GM12878 (cell line): Measurements from ENCODE around the gene DZIP1L. TPM values are rescaled to one million over a fixed set of nuclear protein-coding genes. Genes with fewer than 3 reads are reported as not detected.

ENCODE experiments used
- ATAC-seq: fragments of 200-7000 bp; cut with Tn5 transposase; 3 replicates; pipeline ENCODE4 v1.9.1; 2020; ENCODE audit warnings: mild to moderate bottlenecking, moderate library complexity
- BruUV-seq: library from RNA; stranded (reverse); fragments of 400-500 nt; replicated peaks from 2 replicates; lab custom pipeline; 2021; lab: Mats Ljungman, UMichigan
- CTCF ChIA-PET: fragments of 300-600 bp; sonication (Branson Sonifier 250); formaldehyde crosslinking; extraction: SDS; loops from one replicate; lab custom pipeline; 2021; ENCODE audit warnings: inconsistent platforms; lab: Yijun Ruan, JAX
- POLR2A ChIA-PET: fragments of 350-600 bp; formaldehyde crosslinking; extraction: SDS; loops from one replicate; lab custom pipeline; 2021; ENCODE audit warnings: inconsistent platforms; lab: Charles Lee
- RAD21 ChIA-PET: fragments of 300-600 bp; sonication (Branson Sonifier 250); formaldehyde crosslinking; loops from one replicate; lab custom pipeline; 2023; ENCODE audit warnings: antibody characterized with exemption; ENCODE audit not compliant: unreplicated experiment; lab: Charles Lee
- SMC1A ChIA-PET: fragments of 300-600 bp; sonication (Branson Sonifier 250); formaldehyde crosslinking; loops from one replicate; lab custom pipeline; 2023; ENCODE audit not compliant: unreplicated experiment, uncharacterized antibody; lab: Charles Lee
- DNase-seq: peaks from one replicate; pipeline ENCODE4 v3.0.0-alpha.2; 2011; ENCODE audit warnings: low read depth, low spot score
- FAIRE-seq: peaks from 3 replicates; lab custom pipeline; 2011; peaks lifted over from hg19 to GRCh38; lab: Jason Lieb, UNC
- H2AFZ ChIP-seq: 2 replicates; pipeline ENCODE4 v1.6.0; 2011; ENCODE audit warnings: low read depth, low read length, control low read depth; ENCODE audit not compliant: control insufficient read depth
- H3K27ac ChIP-seq: 2 replicates; pipeline ENCODE4 v1.5.1; 2011; ENCODE audit warnings: control low read depth; ENCODE audit not compliant: control insufficient read depth, insufficient read depth
- H3K27me3 ChIP-seq, 2 experiments: replicated peaks in 1 of 2; 2 replicates each; pipeline versions ENCODE4 v1.6.0 to v1.6.1; 2011; ENCODE audit warnings: low read length in 1 of 2; ENCODE audit not compliant: control insufficient read depth in 2 of 2, insufficient read depth in 2 of 2
- H3K36me3 ChIP-seq, 2 experiments: 2 replicates each; pipeline ENCODE4 v1.5.1; 2011; ENCODE audit warnings: low read length in 1 of 2; ENCODE audit not compliant: control insufficient read depth in 2 of 2, insufficient read depth in 2 of 2
- H3K4me1 ChIP-seq: 2 replicates; pipeline ENCODE4 v1.6.1; 2011; ENCODE audit warnings: mild to moderate bottlenecking, low read length, moderate library complexity, mixed read lengths; ENCODE audit not compliant: control insufficient read depth, insufficient read depth
- H3K4me2 ChIP-seq: 2 replicates; pipeline ENCODE4 v1.6.0; 2011; ENCODE audit warnings: control low read depth; ENCODE audit not compliant: control insufficient read depth, insufficient read depth
- H3K4me3 ChIP-seq: fragments of 200-600 bp; sonication (generic); 2 replicates; pipeline ENCODE4 v1.5.1; 2016
- H3K79me2 ChIP-seq: 2 replicates; pipeline ENCODE4 v1.6.0; 2011; ENCODE audit warnings: low read length; ENCODE audit not compliant: control insufficient read depth, insufficient read depth
- H3K9ac ChIP-seq: 2 replicates; pipeline ENCODE4 v1.8.0; 2011; ENCODE audit warnings: low read length, control low read depth, mixed read lengths; ENCODE audit not compliant: control insufficient read depth, insufficient read depth
- H3K9me3 ChIP-seq: replicated peaks from 3 replicates; pipeline ENCODE4 v1.5.1; 2011; ENCODE audit warnings: mild to moderate bottlenecking, low read length; ENCODE audit not compliant: control insufficient read depth, insufficient read depth
- H4K20me1 ChIP-seq: 2 replicates; pipeline ENCODE4 v1.6.0; 2011; ENCODE audit not compliant: control insufficient read depth, insufficient read depth
- CTCF ChIP-seq, 3 experiments: IDR thresholded peaks in 2 of 3; conservative IDR thresholded peaks in 1 of 3; 2 replicates each; pipeline ENCODE4 v1.5.1; 2011; ENCODE audit warnings: low read depth in 3 of 3, low read length in 3 of 3, mild to moderate bottlenecking in 3 of 3, control low read depth in 2 of 3, moderate library complexity in 2 of 3, inconsistent platforms in 1 of 3, mixed read lengths in 1 of 3; ENCODE audit not compliant: control insufficient read depth in 2 of 3, insufficient read depth in 1 of 3; ENCODE audit errors: extremely low read depth in 1 of 3
- RELB ChIP-seq: fragments of 450-650 bp; IDR thresholded peaks from 2 replicates; pipeline ENCODE4 v1.6.1; 2017; ENCODE audit warnings: low read depth, mild to moderate bottlenecking, moderate library complexity
- ZSCAN29 ChIP-seq: fragments of 450-650 bp; IDR thresholded peaks from 2 replicates; pipeline ENCODE4 v1.6.1; 2017; ENCODE audit warnings: mild to moderate bottlenecking, moderate library complexity
- WGBS: methylation state at CpG from one replicate; pipeline ENCODE4 v1.1.6; 2016; ENCODE audit warnings: low lambda C conversion rate; ENCODE audit not compliant: insufficient replicate concordance, insufficient coverage; ENCODE audit errors: missing lambda C conversion rate; 5-methylcytosine and 5-hydroxymethylcytosine counted together
- in situ Hi-C: fragments of 300-500 bp; cut with MboI; formaldehyde crosslinking; loops from 9 replicates; pipeline ENCODE4 v1.14.3; 2018; ENCODE audit warnings: mixed read lengths
- intact Hi-C: fragments of 100-400 bp; cut with micrococcal nuclease; formaldehyde crosslinking; loops from one replicate; pipeline ENCODE4 v1.14.2; 2022; ENCODE audit not compliant: unreplicated experiment
- polyA plus RNA-seq, 11 experiments: library from polyadenylated mRNA; depleted of rRNA in 4 of 11; unstranded in 6 of 11; stranded (reverse) in 5 of 11; fragments of >200 nt; fragmentation: Nextera tagmentation in 4 of 11; fragmentation: Illumina TruSeq in 1 of 11; extraction: Ambion mirVana in 4 of 11; extraction: Trizol in 1 of 11; gene quantifications; 1 replicate in 1 of 11; 2 replicates in 10 of 11; pipeline versions ENCODE4 v1.2.1 to v1.2.3, GENCODE V29; 2011 to 2016; ENCODE audit warnings: inconsistent platforms in 2 of 11, missing spikeins in 2 of 11, low read depth in 1 of 11
- total RNA-seq, 4 experiments: library from RNA; depleted of rRNA in 3 of 4; stranded (reverse); fragments of >200 nt in 3 of 4; fragmentation: Illumina TruSeq in 1 of 4; extraction: Trizol in 1 of 4; gene quantifications; 2 replicates each; pipeline versions ENCODE4 v1.2.1 to v1.2.3, GENCODE V29; 2013 to 2021

The DZIP1L gene
- total and polyA plus RNA-seq, 10 of the 15 experiments (the other 5 are each of a cell fraction or from before 2014, with no cell fraction given): not detected

GRCh38 chr3:138097192-138098172 is 17.9 kb downstream of the DZIP1L start:
- H3K27ac ChIP-seq: no peak overlapping the region
- BruUV-seq: no TSS peak
- H3K4me1 ChIP-seq: no peaks in the 10 kb centered on the region
- H3K9me3 ChIP-seq: no peaks in the 10 kb centered on the region
- CTCF ChIA-PET: no interaction called here
- FAIRE-seq (no peak), DNase-seq (no peak)
- H3K9ac ChIP-seq: no peak overlapping the region
- H3K4me2 ChIP-seq: no peak overlapping the region
- no peaks in the 10 kb centered on the region for H4K20me1 ChIP-seq
- SMC1A ChIA-PET: no interaction called here
- no peak overlapping the region for H3K4me3 ChIP-seq
- no peaks in the 10 kb centered on the region for H3K36me3 ChIP-seq
- no peaks in the 10 kb centered on the region; a peak in 1 of 4 replicates for H3K27me3 ChIP-seq
- TF ChIP-seq ZSCAN29: no peak
- peak in 2 of 3 experiments; percentile 21 to 50; a peak in 2 of 6 replicates for TF ChIP-seq CTCF (IDR thresholded peaks at IDR 0.05 in 2 of 3, conservative IDR thresholded peaks at IDR 0.05 in 1 of 3; ENCODE audit: control insufficient read depth in 2 of 3, extremely low read depth in 1 of 3, insufficient read depth in 1 of 3, low read depth in 3 of 3, low read length in 3 of 3)
- no peak for TF ChIP-seq RELB
- TF ChIP-seq, all 136 proteins: peak for 1
- ATAC-seq: peak; percentile 80
- intact Hi-C loops (no loop called here), in situ Hi-C loops (no loop called here)
- ChIA-PET POLR2A (no interaction called here), RAD21 (no interaction called here)
- WGBS: 61% methylated on average over 12 of the region's 12 CpGs
- no peak overlapping the region for H2AFZ ChIP-seq
- H3K79me2 ChIP-seq: no peaks in the 10 kb centered on the region
